Neural progenitor cell (in vitro differentiated cells): ENCODE results near the gene ASAP2. TPM values are rescaled to one million over a fixed set of nuclear protein-coding genes. Genes with fewer than 3 reads are reported as not detected.
"Not testable (repeated sequence)": the region's sequence is repeated elsewhere in the genome, so short reads cannot be mapped to it uniquely, and the experiment has no call there.

ENCODE experiments used
- DNase-seq: peaks from one replicate; pipeline ENCODE4 v3.0.0-alpha.2; 2016; ENCODE audit warnings: low spot score
- H2AFZ ChIP-seq: fragments of 200-600 bp; sonication (generic); replicated peaks from 2 replicates; pipeline ENCODE4 v1.6.1; 2016; ENCODE audit warnings: antibody characterized with exemption
- H3F3A ChIP-seq: fragments of 200-600 bp; sonication (generic); 2 replicates; pipeline ENCODE4 v1.6.1; 2016; ENCODE audit warnings: antibody characterized with exemption, low read depth
- H3K27ac ChIP-seq: fragments of 200-600 bp; sonication (generic); 2 replicates; pipeline ENCODE4 v1.5.1; 2016; ENCODE audit warnings: mild to moderate bottlenecking
- H3K27me3 ChIP-seq: fragments of 200-600 bp; sonication (generic); 2 replicates; pipeline ENCODE4 v1.6.1; 2016; ENCODE audit warnings: mild to moderate bottlenecking, moderate library complexity
- H3K36me3 ChIP-seq: fragments of 200-600 bp; sonication (generic); 2 replicates; pipeline ENCODE4 v1.5.1; 2016
- H3K4me1 ChIP-seq: fragments of 200-600 bp; sonication (generic); 2 replicates; pipeline ENCODE4 v1.6.1; 2016; ENCODE audit warnings: mixed run types
- H3K4me2 ChIP-seq: fragments of 200-600 bp; sonication (generic); 2 replicates; pipeline ENCODE4 v1.6.1; 2016
- H3K4me3 ChIP-seq: fragments of 200-600 bp; sonication (generic); 2 replicates; pipeline ENCODE4 v1.5.1; 2016
- H3K79me2 ChIP-seq: fragments of 200-600 bp; sonication (generic); 2 replicates; pipeline ENCODE4 v1.6.1; 2016; ENCODE audit warnings: low read depth
- H3K9ac ChIP-seq: fragments of 200-600 bp; sonication (generic); 2 replicates; pipeline ENCODE4 v1.6.1; 2016
- H3K9me3 ChIP-seq: fragments of 200-600 bp; sonication (generic); 2 replicates; pipeline ENCODE4 v1.5.1; 2016; ENCODE audit warnings: low read depth
- H4K20me1 ChIP-seq: fragments of 200-600 bp; sonication (generic); 2 replicates; pipeline ENCODE4 v1.6.1; 2016; ENCODE audit warnings: low read depth
- H3K27ac Mint-ChIP-seq: 3 replicates; pipeline ENCODE4 v1.8.0; 2021; ENCODE audit warnings: mixed read lengths
- H3K27me3 Mint-ChIP-seq: 2 replicates; pipeline ENCODE4 v1.8.0; 2022; ENCODE audit warnings: low read depth, mild to moderate bottlenecking, inconsistent platforms, moderate library complexity, mixed read lengths; ENCODE audit not compliant: insufficient read depth
- H3K36me3 Mint-ChIP-seq: 3 replicates; pipeline ENCODE4 v1.8.0; 2021; ENCODE audit warnings: mixed read lengths
- H3K4me1 Mint-ChIP-seq: 3 replicates; pipeline ENCODE4 v1.8.0; 2021; ENCODE audit warnings: mixed read lengths
- H3K4me3 Mint-ChIP-seq: 3 replicates; pipeline ENCODE4 v1.8.0; 2021; ENCODE audit warnings: mild to moderate bottlenecking, moderate library complexity, mixed read lengths
- H3K9me3 Mint-ChIP-seq: 3 replicates; pipeline ENCODE4 v1.8.0; 2020; ENCODE audit warnings: mixed read lengths
- EZH2 ChIP-seq: fragments of 200-600 bp; sonication (generic); IDR thresholded peaks from 2 replicates; pipeline ENCODE4 v1.6.1; 2017; ENCODE audit warnings: antibody characterized with exemption, mild to moderate bottlenecking, moderate library complexity
- EZH2phosphoT487 ChIP-seq: fragments of 200-600 bp; sonication (generic); IDR thresholded peaks from 2 replicates; pipeline ENCODE4 v1.6.1; 2017; ENCODE audit warnings: antibody characterized with exemption
- total RNA-seq: library from RNA; depleted of rRNA; stranded (reverse); fragments of >200 nt; gene quantifications from 2 replicates; pipeline ENCODE4 v1.2.3, GENCODE V29; 2015; ENCODE audit warnings: low replicate concordance
- TF ChIP-seq, protein P1 (sequence below): fragments of 200-600 bp; sonication (generic); IDR thresholded peaks from 2 replicates; pipeline ENCODE4 v1.5.1; 2017; ENCODE audit warnings: antibody characterized with exemption, mild to moderate bottlenecking

The ASAP2 gene
- total RNA-seq, 1 donor from 2014 or later, result 31.7 TPM

DNA sequence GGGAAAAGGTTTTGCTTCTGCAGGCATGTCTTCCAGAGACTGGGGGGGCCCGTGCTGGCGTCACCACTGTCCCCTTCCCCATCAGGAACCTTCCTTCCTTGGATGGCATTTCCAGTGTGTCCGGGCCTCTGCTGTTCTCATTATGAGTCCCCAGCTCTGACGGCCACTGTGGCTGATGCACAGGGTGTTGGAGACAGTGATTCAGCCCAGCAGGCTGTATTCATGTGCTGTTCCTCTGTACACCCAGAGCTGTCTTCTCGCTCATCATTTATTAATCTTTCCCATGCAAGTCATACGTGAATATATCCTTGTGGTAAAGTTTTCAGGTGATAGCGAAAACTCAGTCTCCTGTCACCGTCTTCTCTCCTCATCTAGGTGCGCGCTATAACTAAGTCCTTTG is 57.7 kb downstream of the ASAP2 start:
- TF ChIP-seq, protein P1, sequence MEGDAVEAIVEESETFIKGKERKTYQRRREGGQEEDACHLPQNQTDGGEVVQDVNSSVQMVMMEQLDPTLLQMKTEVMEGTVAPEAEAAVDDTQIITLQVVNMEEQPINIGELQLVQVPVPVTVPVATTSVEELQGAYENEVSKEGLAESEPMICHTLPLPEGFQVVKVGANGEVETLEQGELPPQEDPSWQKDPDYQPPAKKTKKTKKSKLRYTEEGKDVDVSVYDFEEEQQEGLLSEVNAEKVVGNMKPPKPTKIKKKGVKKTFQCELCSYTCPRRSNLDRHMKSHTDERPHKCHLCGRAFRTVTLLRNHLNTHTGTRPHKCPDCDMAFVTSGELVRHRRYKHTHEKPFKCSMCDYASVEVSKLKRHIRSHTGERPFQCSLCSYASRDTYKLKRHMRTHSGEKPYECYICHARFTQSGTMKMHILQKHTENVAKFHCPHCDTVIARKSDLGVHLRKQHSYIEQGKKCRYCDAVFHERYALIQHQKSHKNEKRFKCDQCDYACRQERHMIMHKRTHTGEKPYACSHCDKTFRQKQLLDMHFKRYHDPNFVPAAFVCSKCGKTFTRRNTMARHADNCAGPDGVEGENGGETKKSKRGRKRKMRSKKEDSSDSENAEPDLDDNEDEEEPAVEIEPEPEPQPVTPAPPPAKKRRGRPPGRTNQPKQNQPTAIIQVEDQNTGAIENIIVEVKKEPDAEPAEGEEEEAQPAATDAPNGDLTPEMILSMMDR, result no peak
- TF ChIP-seq EZH2 (no peak), EZH2phosphoT487 (no peak)
- H2AFZ ChIP-seq, result no peak overlapping the region
- H3F3A ChIP-seq, result peaks cover 16% of the 10 kb centered on the region
- no peak overlapping the region for H3K4me3 ChIP-seq
- no peak overlapping the region for H3K4me2 ChIP-seq
- Mint-ChIP-seq H3K9me3 (no peaks in the 10 kb centered on the region), H3K27me3 (peaks cover 3% of the 10 kb centered on the region), H3K36me3 (peaks cover 4% of the 10 kb centered on the region), H3K4me1 (peaks cover 60% of the 10 kb centered on the region), H3K4me3 (no peak overlapping the region), H3K27ac (no peak overlapping the region)
- H3K4me1 ChIP-seq, result peaks cover 27% of the 10 kb centered on the region
- peaks cover 85% of the 10 kb centered on the region for H4K20me1 ChIP-seq
- no peak for DNase-seq
- H3K27ac ChIP-seq, result no peak overlapping the region
- H3K27me3 ChIP-seq, result no peaks in the 10 kb centered on the region
- no peaks in the 10 kb centered on the region for H3K36me3 ChIP-seq
- no peaks in the 10 kb centered on the region for H3K9me3 ChIP-seq
- no peak overlapping the region for H3K9ac ChIP-seq
- H3K79me2 ChIP-seq, result peaks cover 77% of the 10 kb centered on the region

DNA sequence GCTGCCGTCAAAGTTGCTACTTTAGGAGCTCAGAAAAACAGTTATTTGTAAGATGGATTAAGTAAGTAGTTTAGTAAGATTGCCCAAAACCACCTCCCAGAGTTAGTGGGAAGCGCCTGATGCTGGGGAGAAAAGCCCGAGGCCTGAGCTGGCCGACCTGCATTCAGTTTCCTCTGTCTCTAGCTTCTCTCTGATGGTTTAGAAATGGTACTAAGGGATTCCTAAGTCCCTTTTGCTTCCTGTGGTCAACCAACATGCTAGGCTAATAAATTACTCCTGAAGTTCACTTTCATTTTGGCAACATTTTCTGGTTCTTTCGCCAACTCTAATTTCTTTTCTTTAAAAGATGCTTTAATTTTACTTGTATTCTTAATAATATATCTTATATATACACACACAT is 60.1 kb downstream of the ASAP2 start:
- H3K79me2 ChIP-seq, result peaks cover 74% of the 10 kb centered on the region
- no peak for DNase-seq
- H3K27me3 Mint-ChIP-seq, result peaks cover 2% of the 10 kb centered on the region
- peaks cover 16% of the 10 kb centered on the region for H3F3A ChIP-seq
- H3K4me2 ChIP-seq, result no peak overlapping the region
- no peak overlapping the region for H3K4me3 ChIP-seq
- no peaks in the 10 kb centered on the region for H3K36me3 ChIP-seq
- H3K4me1 Mint-ChIP-seq, result peaks cover 48% of the 10 kb centered on the region
- no peak for TF ChIP-seq EZH2phosphoT487
- TF ChIP-seq, protein P1, result no peak
- no peak for TF ChIP-seq EZH2
- no peaks in the 10 kb centered on the region for H3K27me3 ChIP-seq
- H3K27ac Mint-ChIP-seq, result peak overlapping the region; percentile 60
- H3K9ac ChIP-seq, result no peak overlapping the region
- peaks cover 26% of the 10 kb centered on the region for H3K4me1 ChIP-seq
- no peaks in the 10 kb centered on the region for H3K9me3 ChIP-seq
- H3K27ac ChIP-seq, result no peak overlapping the region
- H2AFZ ChIP-seq, result no peak overlapping the region
- peaks cover 8% of the 10 kb centered on the region for H3K36me3 Mint-ChIP-seq
- no peak overlapping the region for H3K4me3 Mint-ChIP-seq
- peaks cover 5% of the 10 kb centered on the region for H3K9me3 Mint-ChIP-seq
- peaks cover 67% of the 10 kb centered on the region for H4K20me1 ChIP-seq

DNA sequence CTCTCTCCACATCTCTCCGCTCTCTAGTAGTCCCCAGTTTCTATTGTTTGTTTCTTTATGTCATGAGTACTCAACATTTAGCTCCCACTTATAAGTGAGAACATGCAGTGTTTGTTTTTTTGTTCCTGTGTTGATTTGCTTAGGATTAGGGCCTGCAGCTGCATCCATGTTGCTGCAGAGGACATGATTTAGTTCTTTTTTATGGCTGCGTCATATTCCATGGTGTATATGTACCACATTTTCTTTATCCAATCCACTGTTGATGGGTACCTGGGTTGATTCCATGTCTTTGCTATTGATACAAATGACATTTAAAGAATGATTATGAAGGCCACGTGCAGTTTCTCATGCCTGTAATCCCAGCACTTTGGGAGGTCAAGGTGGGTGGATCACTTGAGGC is 60.7 kb downstream of the ASAP2 start:
- H3K27ac ChIP-seq, H3K27ac Mint-ChIP-seq, H3K4me3 Mint-ChIP-seq, H2AFZ ChIP-seq, H3K9ac ChIP-seq, DNase-seq, H3K9me3 ChIP-seq, H3K4me2 ChIP-seq, H3K27me3 Mint-ChIP-seq, H3K27me3 ChIP-seq, H3K4me3 ChIP-seq, H3K36me3 ChIP-seq: not testable (repeated sequence)
- Histone ChIP-seq H3K4me1 (peaks cover 26% of the 10 kb centered on the region), H3F3A (peaks cover 16% of the 10 kb centered on the region), H3K79me2 (peaks cover 74% of the 10 kb centered on the region), H4K20me1 (peaks cover 61% of the 10 kb centered on the region)
- H3K36me3 Mint-ChIP-seq, result peaks cover 14% of the 10 kb centered on the region
- peaks cover 44% of the 10 kb centered on the region for H3K4me1 Mint-ChIP-seq
- H3K9me3 Mint-ChIP-seq, result peaks cover 10% of the 10 kb centered on the region

DNA sequence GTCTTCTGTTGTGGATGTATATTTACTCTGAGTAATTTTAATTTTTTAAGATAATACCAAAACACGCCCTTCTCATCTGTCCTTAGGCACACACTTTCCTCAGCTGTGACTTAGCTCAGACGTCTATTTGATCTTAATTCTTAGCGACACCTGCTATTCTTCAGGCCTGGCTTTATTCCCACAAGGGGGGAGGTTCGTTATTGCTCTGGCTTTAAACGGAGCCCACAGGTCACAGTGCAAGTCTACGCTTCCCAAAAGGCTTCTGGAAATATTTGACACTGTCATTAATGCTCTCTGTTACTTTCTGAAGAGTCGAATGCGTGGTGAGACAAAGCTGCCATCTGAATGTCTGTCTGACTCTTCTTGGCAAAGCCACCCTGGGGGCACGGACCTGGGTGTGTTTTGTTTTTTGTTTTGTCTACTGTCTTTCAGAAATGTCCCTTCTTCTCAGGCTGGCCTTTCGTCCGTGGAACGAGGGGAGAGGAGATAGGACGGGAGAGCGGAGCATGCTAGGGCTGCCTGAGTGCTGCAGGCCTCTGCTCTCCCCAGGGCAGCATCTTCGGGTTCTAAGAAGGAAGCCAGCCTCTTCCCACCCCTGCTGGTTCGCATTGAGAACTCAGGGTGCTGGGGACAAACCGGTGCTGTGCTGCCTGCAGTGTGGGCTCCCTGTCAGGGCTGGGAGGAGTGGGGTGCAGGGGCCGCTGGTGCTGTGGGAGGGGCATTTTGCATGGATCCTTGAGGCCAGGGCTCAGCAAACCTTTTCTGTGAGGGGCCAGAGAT is 61.9 kb downstream of the ASAP2 start:
- Mint-ChIP-seq H3K9me3 (peaks cover 19% of the 10 kb centered on the region), H3K4me1 (peaks cover 36% of the 10 kb centered on the region), H3K27me3 (no peaks in the 10 kb centered on the region), H3K4me3 (no peak overlapping the region), H3K27ac (peak overlapping the region; percentile 36), H3K36me3 (peaks cover 19% of the 10 kb centered on the region)
- Histone ChIP-seq H3K4me1 (peaks cover 23% of the 10 kb centered on the region), H3K9ac (no peak overlapping the region), H3K36me3 (no peaks in the 10 kb centered on the region), H3K9me3 (peaks cover 5% of the 10 kb centered on the region), H3K4me2 (peak overlapping the region; percentile 56), H2AFZ (no peak overlapping the region), H3K27ac (peak overlapping the region; percentile 83), H4K20me1 (peaks cover 50% of the 10 kb centered on the region), H3K79me2 (peaks cover 78% of the 10 kb centered on the region), H3F3A (peaks cover 16% of the 10 kb centered on the region), H3K4me3 (no peak overlapping the region), H3K27me3 (no peaks in the 10 kb centered on the region)
- peak; percentile 52 for DNase-seq
- TF ChIP-seq EZH2phosphoT487 (no peak), EZH2 (no peak)
- TF ChIP-seq, protein P1, result no peak
